GM18505 (cell line): ENCODE measurements around the gene RNF214.

Experiments
- ATAC-seq: cut with Tn5 transposase; IDR thresholded peaks from one replicate; pipeline ENCODE4 v1.9.1; 2021; ENCODE audit not compliant: unreplicated experiment
- POLR2A ChIP-seq: IDR thresholded peaks from 4 replicates; pipeline ENCODE4 v1.6.1; 2011; ENCODE audit warnings: borderline replicate concordance; ENCODE audit not compliant: insufficient read depth, insufficient read length; ENCODE audit errors: extremely low read depth

The RNF214 gene

GRCh38 chr11:117192401-117192875 lies 40.0 kb upstream of the RNF214 start:
- TF ChIP-seq POLR2A: no peak
- no peak for ATAC-seq

DNA sequence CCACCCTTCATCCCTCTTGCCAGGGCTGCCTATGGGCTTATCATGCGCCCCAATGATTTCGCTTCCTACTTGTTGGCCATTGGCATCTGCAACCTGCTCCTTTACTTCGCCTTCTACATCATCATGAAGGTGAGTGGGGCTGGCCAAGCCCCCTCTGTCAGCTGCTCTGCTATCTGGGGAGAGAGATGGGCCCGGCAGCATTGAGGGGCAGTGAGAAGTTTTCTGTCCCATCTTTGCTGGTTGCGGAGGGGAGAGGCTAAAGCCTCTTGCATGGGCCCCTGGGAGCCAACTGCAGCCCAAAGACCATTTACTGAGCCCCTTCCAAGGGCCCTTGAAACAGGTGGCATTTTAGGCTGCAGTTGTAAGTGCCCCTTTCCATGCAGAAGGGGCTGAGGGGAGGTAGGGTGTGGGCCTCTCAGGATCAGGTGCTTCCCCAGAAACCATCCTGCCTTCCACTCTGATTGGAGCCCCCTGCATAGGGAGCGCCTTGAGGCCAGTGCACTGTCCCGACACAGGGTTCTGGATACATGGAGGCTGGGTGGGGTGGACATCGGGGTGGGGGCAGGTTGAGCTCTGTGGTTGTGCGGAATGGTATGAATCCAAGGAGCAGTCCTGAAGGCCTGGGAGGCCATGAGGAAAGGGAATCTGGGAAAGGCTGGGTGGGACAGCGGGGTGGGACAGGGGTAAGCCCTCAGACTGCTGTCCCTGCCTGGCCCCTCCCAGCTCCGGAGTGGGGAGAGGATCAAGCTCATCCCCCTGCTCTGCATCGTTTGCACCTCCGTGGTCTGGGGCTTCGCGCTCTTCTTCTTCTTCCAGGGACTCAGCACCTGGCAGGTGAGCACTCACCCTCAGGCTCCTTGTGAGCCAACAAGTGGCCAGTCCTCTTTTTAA lies 39.1 kb upstream of the RNF214 start:
- ATAC-seq: no peak
- TF ChIP-seq POLR2A: no peak

GRCh38 chr11:117194267-117194666 lies 38.2 kb upstream of the RNF214 start:
- ATAC-seq: no peak
- TF ChIP-seq POLR2A: no peak

DNA sequence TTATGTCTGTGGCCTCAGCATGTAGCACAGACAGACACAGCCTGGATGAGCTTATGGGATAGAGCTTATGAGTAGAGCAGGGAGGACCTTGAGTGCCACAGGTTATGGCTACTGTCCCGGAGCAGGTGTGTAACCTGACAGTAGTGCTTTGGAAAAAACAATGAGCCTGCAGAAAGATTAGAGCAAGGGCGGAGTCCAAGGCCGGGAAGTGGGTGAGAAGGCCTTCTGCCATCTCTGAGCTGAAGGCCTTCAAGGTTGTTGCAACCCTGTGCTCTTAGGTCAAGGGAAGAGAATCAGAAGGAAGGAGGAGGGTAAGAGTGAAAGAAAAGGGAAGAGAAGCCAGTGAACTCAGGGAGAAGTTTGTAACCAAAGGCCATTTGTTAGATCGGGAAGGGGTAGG lies 37.2 kb upstream of the RNF214 start:
- ATAC-seq: no peak
- TF ChIP-seq POLR2A: no peak

- TF ChIP-seq POLR2A: no peak
Observed at GRCh38 chr11:117195761-117196160, 36.7 kb upstream of the RNF214 start.

GRCh38 chr11:117197006-117197405 lies 35.5 kb upstream of the RNF214 start:
- no peak for ATAC-seq
- TF ChIP-seq POLR2A: no peak

More at GRCh38 chr11:117195761-117196160, 36.7 kb upstream of the RNF214 start:
- no peak for ATAC-seq

- no peak for TF ChIP-seq POLR2A
- no peak for ATAC-seq
Observed at GRCh38 chr11:117197516-117198456, 34.7 kb upstream of the RNF214 start.

DNA sequence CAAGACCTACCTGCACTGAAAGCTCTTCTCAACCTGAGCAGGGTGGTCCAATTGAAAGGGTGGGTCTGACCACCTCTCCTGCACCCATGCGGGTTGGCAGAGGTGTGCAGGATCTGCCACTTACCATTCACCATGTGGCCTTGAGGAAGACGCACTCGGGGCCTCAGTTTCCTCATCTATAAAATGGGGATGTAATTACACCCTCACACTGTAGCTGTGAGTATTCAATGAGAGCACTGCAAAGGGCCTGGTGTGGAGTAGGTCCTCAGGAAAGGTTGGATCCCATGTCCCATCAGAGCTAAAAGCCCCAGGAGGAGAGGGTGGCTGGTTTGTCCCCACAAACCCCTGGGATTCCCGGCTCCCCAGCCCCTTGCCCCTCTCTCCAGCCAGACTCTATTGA lies 33.9 kb upstream of the RNF214 start:
- ATAC-seq: no peak
- no peak for TF ChIP-seq POLR2A

GRCh38 chr11:117199053-117199915 lies 33.2 kb upstream of the RNF214 start, which contains the start of gene TAGLN:
Gene TAGLN, plus strand, starts transcription at chr11:117199370. Its CDS starts 3,644 bp downstream, at chr11:117203014.
- no peak for TF ChIP-seq POLR2A
- no peak for ATAC-seq

- no peak for TF ChIP-seq POLR2A
- ATAC-seq: no peak
Observed at GRCh38 chr11:117199916-117200812, 32.3 kb upstream of the RNF214 start.

GRCh38 chr11:117200813-117201657 lies 31.4 kb upstream of the RNF214 start:
- ATAC-seq: no peak
- TF ChIP-seq POLR2A: no peak
